Activated CD4-positive, alpha-beta T cell treated with anti-CD3 and anti-CD28 coated beads for 4 hours (primary cell): ENCODE results near the gene DOCK2.

Source experiments
- DNase-seq, 2 donors: peaks; one replicate each; pipeline ENCODE4 v3.0.0-alpha.2; 2020

DOCK2 gene

DNA sequence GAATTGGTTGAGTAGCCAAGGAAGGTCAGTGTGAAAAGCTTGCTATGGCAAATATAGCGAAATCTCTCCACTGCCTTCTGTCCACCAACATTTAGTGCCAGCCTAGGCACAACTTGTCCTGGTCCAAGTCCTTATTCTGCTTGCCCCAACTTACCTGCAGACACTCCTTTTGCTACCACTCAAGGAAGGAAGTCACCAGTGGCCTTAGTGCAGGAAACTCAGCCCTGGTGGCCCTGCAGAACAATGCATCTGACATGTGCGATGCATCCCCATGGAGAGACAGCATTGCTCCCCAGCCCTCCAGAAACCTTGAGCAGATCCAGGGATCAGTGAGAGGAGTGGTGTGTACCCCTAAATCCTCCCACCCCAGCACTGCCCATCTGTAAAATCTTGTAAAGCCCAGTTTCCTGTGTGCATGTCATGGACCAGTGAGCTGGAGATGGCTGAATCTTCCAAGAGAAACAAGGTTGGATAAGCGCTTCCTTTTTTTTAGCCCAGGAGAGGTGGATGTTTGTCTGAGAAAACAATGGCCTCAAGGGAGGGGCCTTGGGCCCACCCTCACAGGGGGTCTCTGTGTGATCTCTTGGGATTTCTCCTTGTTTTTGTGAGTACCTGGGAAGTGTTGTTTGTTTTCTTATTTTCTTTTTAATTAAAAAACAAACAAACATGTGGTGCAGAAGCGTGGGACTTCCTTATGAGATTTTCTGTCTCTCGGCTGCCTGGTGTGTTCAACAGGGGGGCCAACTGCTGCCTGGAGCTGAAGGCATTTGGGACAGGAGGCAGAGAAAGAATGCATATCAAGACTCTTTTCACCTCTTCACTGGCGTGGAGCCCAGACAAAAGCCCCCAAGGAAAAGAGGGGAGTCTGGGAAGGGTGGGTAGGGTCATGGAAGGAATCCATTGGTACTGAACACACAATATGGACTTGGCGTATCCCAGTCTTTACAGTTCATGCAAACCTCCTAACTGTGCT lies 472.3 kb downstream of the DOCK2 start:
- DNase-seq = no peak

DNA sequence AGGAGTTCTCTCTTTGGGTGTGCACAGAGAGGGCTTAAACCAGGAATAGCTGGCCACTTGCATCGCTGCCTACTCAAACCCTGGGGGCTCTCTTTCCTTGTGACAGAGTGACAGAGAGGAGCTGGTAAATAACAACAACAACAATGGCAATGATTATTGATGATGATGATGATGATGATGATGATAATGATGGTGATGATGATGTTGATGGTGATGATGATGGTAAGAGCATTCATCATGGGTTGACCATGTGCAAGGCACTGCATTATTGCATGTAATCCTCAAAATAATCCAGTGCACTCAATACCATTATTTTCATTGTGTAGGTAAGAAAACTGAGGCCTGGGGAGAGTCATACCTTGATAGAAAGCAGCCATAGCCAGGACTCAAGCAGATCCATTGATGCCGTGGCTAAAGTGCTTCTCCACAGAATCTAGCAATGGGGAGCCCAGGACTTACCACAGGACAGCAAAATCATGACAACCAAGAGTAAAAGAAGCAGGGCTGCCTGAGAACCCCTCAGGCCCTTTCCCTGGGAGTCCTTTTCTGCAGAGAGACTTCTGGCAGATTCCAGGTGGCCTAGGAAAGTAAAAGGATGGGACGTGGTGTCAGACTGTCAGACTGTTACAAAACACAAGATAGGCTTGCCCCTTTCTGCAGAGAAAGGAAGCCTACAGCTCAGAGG lies 473.5 kb downstream of the DOCK2 start:
- DNase-seq = no peak

DNA sequence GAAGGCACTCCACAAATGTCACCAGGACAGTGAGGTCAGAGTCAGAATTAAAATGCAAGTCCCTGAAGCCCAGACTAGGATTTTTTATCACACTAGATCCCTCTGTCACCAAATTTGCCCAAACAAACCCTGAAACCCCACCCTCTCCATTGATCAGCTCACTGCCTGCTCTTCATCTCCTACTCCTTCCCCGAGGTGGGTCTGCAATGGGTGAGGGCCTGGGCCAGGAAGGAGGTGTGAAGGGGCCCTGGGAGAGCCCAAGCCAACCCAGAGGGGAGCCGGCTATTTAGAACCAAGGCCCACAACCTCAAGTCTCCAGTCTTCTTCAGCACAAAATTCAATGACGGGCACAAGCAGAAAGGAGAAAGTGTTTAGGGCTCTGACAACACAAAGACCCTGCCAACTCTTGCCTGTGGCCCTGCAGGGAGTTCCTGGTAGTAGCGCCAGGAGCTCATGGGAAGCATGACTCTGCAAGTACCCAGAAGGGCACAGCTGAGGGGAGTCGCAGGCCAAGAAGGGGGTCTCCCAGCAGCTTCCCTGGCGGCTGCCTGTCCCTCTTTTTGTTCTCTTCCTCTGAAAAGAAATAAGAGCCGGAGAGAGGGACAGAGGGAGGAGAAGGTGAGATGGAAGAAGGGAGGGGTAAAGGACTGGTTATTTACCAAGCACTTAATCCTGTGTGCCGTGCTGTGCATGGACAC lies 474.2 kb downstream of the DOCK2 start:
- no peak for DNase-seq

DNA sequence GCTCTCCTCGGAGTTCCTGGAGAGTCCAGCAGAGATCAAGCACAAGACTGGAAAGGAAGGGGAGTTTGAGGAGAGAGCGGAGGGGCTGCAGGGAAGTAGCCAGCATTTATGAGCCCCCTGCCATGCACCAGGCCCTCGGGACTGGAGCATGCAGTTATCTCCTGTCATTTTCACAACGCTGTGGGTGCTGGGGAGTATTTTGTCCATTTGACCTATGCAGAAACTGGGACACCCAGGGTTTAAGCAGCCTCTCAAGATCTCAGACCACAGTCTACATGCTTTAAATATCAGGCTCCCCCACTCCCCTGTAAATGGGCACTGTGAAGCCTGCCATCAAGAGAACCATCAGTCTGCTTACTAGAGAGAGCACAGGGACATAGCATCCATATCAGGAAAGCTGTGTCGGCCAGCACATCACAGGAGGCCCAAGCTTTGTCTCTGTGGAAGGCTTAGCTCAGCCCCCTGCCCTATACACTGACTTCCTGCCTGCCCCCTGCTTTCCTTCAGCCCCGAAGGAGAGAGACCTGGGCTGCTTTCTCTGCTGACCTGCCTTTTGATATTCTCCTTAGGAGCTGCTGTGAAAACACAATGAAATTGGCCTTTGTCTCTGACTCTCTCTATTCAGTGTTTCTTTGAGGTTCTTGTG lies 475.9 kb downstream of the DOCK2 start:
- DNase-seq = no peak

DNA sequence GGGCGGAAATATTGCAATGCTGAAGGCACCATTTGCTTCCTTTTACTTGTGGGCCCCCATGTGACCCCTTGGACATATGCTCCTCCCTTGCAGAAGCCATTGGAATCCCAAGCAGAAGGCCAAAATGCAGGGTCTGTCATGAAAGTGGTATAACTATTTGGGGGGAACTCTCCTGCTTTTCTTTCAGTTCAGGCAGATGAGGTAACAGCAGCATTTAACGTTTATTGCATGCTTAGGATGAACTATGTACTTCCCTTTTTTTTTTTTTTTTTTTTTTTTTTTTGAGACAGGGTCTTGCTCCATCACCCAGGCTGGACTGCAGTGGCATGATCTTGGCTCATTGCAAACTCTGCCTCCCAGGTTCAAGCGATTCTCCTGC lies 476.4 kb downstream of the DOCK2 start:
- no peak for DNase-seq

DNA sequence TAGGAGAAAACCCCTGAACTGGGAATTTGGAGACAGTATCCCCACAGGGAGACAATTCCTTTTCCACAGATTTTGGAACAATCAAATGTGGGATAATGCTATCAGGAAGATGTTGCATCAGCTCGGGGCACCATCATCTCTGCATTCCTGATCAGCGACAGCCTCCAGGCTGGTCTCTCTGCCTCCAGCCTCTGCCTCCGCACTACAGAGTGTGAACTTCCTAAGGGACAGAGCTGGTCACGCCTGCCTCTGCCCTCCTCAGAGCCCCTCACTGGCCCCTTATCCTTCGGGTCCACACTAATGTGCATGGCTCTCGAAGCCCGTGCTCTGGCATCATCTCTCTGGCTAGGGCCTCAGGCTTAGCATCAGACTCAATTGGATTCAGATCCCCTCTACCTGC lies 477.2 kb downstream of the DOCK2 start:
- DNase-seq = no peak

DNA sequence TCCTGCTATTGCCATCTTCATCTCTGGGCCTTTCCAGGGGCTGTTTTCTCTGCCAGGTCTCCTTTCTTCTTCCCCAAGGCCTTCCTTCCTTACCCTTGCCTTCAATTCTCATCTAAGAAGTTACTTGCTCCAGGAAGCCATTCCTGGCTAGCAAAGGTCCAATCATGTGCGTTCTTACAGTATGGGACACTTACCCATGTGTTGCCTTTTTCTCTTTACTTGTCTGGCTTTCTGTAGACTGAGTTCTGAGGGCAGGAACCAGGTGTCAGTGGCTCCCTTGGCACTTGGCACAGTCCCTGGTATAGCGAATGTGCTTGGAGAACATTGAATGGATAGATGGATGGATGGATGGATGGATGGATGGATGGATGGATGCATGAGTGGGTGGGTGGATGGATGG lies 478.9 kb downstream of the DOCK2 start:
- DNase-seq = no peak

DNA sequence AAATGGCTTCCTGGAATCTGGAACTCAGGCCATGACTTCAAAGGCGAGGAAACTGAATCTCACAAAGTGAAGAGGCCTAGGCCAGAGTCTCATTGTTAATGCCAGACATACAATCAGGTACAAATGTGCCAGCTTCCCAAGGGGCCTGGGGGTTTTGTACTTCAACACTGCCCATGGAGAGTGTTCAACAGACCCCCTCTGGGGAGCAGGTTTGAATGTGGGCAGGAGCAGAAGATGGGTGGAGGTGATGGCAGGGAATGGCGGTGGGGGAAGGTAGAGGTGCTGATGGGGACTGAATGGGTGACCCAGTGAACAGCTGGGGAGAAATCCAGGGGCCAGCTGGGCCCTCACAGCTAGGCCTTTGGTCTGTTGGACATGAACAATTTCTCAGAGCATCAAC lies 480.7 kb downstream of the DOCK2 start:
- DNase-seq = no peak

DNA sequence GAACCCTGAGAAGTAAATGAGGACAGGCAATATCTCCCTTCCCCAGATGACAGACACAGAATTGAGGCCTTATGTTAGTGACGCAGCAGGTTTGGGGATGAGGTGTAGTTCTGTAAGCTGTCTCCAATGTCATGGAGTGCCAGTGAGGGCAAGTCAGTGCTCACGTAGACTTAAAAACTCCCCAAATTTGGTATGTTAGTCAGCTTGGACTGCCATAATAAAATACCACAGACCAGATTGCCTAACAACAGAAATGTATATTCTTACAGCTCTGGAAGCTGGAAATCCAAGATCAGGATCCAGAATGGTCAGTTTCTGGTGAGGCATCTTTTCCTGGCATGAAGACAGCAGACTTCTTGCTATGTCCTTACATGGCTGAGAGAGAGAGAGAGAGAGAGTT lies 483.5 kb downstream of the DOCK2 start:
- DNase-seq = no peak

DNA sequence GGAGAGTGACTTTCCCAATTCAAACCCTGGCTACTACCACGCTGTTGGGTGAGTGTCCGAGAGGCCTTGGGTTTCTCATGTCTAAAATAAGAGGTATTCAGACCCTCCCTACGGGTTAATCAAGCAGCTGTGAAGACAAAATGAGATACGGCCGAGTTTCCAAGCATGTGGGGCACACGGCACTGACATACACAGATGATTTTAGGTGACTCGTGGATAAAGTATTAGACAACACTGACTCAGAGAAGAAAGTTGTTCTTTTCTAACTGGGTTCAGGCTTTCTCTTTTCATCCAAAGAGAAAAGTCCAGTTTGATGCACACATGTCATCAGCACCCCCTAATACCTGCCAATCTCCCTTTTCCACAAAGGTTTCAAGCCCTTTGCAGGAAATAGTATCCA lies 484.2 kb downstream of the DOCK2 start:
- DNase-seq = no peak

DNA sequence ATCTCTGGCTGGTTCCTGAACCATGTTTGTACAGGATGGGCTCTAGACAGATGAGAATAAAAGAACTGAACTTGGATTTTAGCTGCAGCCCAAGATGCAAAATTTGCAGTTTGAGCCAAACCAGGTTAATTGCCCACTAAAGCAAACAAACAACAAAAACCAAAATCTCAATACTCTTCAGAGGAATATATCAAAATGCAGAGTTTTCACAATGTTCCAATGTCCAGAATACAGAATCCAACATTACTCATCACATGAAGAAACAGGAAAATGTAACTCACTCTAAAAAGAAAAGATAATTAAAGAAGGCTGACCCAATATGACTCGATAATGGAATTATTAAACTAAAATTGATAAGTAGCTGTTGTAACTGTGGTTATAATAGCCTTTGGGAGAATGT lies 489.0 kb downstream of the DOCK2 start:
- no peak for DNase-seq

DNA sequence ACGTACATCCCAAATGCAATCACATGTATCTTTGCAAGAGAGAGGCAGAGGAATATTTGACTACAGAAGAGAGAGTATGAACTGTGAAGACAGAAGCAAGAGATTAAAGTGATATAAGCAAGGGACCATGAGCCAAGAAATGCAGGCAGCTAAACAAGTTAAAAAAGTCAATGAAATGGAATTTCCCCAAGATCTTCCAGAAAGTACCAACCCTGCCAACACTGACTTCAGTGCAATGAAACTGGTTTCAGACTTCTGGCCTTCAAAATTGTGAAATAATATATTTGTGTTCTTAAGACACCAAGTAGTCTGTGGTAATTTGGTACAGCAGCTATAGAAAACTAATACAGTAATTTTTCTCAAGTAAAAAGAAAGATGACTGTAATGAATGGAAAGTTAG lies 489.6 kb downstream of the DOCK2 start:
- DNase-seq = no peak

DNA sequence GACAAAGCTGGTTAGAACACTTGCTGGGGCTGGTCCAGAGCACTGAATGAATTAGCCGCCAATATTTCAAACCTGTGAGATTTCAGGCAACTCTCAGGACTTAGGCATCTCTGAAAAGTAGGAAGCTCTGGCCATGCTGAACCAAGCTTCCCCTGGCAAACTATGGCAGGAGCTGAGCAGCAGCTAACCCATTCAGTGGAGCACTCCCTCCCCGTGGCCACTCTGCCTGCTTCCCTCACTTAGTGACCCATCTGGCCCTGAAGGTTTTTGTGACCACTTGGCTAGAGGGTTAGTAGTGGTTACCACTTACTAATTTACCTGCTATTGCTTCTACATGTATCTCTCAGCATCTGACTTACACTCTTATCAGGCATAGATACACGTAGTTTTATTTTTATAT lies 494.2 kb downstream of the DOCK2 start:
- no peak for DNase-seq

DNA sequence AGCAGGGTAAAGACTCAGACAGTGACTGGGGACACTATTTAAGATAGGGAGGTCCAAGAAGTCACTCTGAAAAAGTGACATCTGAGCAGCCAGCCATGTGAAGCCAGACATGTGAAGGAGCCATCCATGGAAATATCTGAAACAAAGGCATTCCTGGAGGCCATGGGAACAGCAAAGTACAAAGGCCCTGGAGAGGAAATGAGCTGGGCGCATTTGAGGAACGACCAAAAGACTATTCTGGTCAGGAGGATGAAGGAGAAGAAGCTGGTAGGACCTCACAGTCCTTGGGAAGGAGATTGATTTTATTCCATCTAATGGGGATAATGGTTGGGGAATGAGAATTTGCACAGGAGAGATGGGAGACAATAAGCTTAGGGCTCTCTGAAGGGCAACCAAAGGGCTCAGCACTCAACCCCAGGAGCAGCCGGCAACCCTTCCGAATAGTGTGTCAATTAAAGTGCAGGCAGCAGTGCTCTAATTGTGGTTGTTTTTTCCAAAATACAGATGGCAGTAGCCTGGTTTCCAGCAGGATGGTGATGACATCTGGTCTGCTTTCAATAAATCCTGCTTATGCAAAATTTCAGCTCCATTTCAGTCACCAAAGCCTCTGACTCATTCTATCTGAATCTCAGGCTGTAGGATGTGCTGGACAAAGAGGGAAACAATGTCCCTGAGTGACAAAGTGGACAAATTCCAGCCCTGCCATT lies 495.3 kb downstream of the DOCK2 start:
- no peak for DNase-seq
